Skin epidermis (tissue), 12 donors: ENCODE results near the gene SLC25A13.
A peak's percentile ranks its signal among the peaks of the same experiment; 100 is the strongest.

Experiments used
- H3K27ac ChIP-seq, 21 experiments: fragments of 200-600 bp; sonication (generic) in 11 of 21; one replicate each; pipeline ENCODE4 v1.5.0; 2020; ENCODE audit warnings: mild to moderate bottlenecking in 3 of 21, inconsistent platforms in 2 of 21, moderate library complexity in 2 of 21
- H3K4me3 ChIP-seq, 7 experiments: fragments of 200-600 bp; sonication (generic) in 2 of 7; one replicate each; pipeline ENCODE4 v1.5.0; 2020; ENCODE audit warnings: inconsistent platforms in 2 of 7, mild to moderate bottlenecking in 2 of 7, moderate library complexity in 1 of 7

The SLC25A13 gene

DNA sequence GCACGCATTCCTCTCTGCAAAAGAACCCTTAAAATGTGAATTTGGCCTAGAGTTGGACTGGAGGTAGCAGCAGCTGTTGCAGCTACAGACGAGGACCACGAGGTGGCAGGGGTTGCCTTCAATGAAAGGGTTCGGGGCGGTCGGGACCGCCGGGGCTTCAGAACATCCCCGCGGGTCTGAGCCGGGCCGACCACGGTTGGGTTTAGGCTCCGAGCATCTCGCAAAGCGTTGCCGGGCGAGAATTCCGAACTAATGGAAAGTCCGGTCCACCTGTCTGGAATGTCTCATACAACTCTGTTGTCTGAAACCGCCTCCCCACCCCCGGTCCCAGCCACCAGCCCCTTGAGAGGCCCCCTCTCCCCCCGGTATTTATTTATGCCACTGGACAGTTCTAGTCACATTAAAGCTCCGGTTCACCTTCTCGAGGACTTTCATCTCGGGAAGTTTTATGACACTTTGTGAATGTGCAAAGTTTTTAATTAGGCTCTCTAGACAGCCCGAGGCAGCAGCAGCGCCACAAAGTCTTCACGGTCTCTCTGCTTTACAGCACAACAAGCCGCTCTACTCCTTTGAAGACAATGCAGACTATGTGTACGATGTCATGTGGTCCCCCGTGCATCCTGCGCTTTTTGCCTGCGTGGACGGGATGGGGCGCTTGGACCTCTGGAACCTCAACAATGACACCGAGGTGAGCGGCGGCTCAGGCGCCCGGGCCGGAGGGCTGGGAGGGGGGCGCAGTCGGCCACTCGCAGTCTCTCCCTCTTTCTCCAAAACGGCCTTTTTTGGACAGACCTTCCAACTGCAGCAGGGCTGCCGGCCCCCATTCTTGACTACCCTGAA, 246.2 kb downstream of the SLC25A13 start:
- peak overlapping the region in 1 of 21 experiments; percentile 23 for H3K27ac ChIP-seq

DNA sequence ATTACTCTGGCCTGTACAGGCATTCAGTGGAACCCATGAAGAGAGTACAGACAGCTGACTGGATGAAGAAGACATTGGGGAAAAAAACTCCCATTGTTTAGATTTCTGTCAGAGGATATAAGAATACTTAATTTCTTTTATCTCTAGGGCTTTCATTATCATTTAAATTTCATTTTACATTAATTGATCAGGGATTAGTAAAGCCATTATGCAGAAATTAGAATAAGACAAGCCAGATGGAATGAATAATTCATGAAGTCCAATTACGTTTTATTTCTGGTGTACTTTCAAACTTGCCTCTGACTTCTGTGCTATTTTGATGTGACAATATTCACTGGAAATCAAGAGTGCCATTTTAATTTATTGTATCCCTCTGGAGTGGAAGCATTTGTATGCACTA, 247.0 kb downstream of the SLC25A13 start:
- Histone ChIP-seq H3K4me3 (no peak overlapping the region), H3K27ac (no peak overlapping the region)

More for the DNA sequence above, 246.2 kb downstream of the SLC25A13 start:
- H3K4me3 ChIP-seq: peak overlapping the region; percentile 22 to 47 (median 28)
